Epithelial cell of esophagus (primary cell): ENCODE results near the gene APBA1.

Source experiments
- DNase-seq: peaks from one replicate; pipeline ENCODE4 v3.0.0; 2010; ENCODE audit warnings: low read depth
- H3K4me3 ChIP-seq: 2 replicates; pipeline ENCODE4 v1.5.1; 2011; ENCODE audit warnings: mild to moderate bottlenecking, low read length, control low read depth
- TF ChIP-seq, protein P1 (sequence below): IDR thresholded peaks from 2 replicates; pipeline ENCODE4 v1.5.1; 2011; ENCODE audit warnings: low read depth, mild to moderate bottlenecking, low read length, control low read depth, inconsistent platforms; ENCODE audit not compliant: insufficient read depth; ENCODE audit errors: missing control alignments

Gene APBA1

DNA sequence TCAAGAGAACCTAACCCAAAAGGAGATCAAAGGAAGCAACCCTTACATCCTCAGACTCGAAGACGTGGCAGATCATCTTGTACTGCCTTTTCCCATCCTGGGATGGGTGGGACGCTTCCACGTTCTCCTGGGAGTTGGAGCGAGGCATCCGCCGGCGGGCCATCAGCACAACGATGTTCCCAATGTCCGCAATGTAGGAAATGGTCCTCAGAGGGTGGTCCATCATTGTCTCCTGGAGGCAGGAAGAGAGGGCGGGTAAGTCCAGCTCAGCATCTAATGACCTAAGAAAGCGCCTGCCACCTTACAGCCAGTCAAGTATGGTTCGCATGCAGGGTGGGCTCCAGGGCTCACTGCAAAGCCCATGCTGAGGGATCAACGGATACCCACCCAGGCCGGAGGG is 216.0 kb downstream of the APBA1 start:
- no peak for DNase-seq
- no peak overlapping the region for H3K4me3 ChIP-seq
- TF ChIP-seq, protein P1, sequence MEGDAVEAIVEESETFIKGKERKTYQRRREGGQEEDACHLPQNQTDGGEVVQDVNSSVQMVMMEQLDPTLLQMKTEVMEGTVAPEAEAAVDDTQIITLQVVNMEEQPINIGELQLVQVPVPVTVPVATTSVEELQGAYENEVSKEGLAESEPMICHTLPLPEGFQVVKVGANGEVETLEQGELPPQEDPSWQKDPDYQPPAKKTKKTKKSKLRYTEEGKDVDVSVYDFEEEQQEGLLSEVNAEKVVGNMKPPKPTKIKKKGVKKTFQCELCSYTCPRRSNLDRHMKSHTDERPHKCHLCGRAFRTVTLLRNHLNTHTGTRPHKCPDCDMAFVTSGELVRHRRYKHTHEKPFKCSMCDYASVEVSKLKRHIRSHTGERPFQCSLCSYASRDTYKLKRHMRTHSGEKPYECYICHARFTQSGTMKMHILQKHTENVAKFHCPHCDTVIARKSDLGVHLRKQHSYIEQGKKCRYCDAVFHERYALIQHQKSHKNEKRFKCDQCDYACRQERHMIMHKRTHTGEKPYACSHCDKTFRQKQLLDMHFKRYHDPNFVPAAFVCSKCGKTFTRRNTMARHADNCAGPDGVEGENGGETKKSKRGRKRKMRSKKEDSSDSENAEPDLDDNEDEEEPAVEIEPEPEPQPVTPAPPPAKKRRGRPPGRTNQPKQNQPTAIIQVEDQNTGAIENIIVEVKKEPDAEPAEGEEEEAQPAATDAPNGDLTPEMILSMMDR, result no peak

DNA sequence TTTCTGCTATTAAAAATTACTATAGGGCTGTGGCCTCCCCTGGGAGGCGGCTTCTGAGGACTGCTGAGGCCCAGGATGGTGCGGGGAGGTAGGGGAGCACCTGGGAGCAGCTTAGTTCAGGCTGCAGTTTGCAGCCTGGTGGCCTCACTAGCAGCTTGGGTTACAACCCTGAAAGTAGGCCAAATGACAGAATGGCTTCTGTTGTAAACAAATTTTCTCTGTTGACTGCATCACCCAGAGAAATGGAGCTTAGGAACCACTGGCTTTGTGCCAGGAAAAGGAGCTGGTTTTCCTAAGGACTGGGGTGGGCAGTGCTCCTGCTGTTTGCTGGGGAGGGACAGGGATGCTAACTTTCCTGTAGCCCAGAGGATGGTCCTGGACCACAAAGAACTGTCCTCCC is 216.9 kb downstream of the APBA1 start:
- no peak overlapping the region for H3K4me3 ChIP-seq
- no peak for DNase-seq
- TF ChIP-seq, protein P1, result no peak

DNA sequence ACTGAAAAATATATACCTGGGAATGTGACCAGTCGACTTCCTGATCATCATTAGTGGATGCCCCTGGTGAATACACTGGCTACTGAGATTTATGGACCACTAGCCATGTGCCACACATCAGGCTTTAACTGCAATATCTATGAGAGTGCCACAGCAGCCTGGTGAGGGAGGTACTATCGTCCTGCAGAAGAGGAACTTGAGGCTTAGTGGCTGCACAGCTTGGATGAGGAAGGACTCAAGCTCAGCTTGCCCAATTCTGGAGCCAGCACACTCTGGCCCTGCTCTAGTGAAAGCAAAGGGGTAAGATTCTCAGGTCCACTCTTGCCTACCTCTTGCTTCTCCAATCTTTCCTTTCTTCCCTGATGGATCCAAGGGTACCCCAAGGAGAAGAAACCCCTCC is 217.8 kb downstream of the APBA1 start:
- H3K4me3 ChIP-seq, result no peak overlapping the region
- TF ChIP-seq, protein P1, result no peak
- DNase-seq, result no peak

- no peak overlapping the region for H3K4me3 ChIP-seq
- DNase-seq, result no peak
- TF ChIP-seq, protein P1, result no peak
These were observed 218.4 kb downstream of the APBA1 start for GRCh38 chr9:69453746-69454145.

- H3K4me3 ChIP-seq, result no peak overlapping the region
- DNase-seq, result peak; percentile 16
- TF ChIP-seq, protein P1, result no peak
These were observed 219.9 kb downstream of the APBA1 start for GRCh38 chr9:69452110-69452782.

- H3K4me3 ChIP-seq, result no peak overlapping the region
- TF ChIP-seq, protein P1, result no peak
- DNase-seq, result no peak
These were observed 225.7 kb downstream of the APBA1 start for GRCh38 chr9:69446496-69446895.

DNA sequence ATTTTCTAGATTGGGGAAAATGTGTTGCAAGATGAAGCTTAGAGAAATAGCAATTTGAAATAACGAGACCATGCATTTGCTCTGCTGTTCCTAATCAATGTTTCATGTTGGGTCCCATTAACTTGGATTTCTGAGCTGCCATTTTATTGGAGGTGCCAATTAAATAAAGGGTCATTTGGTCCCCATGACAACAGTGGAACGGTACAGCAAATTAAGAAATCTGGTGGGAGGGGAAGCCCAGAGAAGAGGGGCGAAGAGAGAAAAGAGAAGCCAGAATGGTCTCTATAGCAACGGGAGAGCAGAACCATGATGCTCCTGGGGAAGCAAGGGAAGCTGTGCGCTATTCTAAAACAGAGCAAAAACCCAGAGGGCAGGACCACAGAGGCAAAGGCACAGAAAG is 226.9 kb downstream of the APBA1 start:
- TF ChIP-seq, protein P1, result no peak
- DNase-seq, result no peak

More for the DNA sequence above, 226.9 kb downstream of the APBA1 start:
- no peak overlapping the region for H3K4me3 ChIP-seq
